Fibroblast of skin of left quadriceps (primary cell): ENCODE data around the gene TNFRSF25.

Experiments
- DNase-seq, 2 experiments: peaks; one replicate each; pipeline ENCODE4 v3.0.0-alpha.2; 2013; ENCODE audit warnings: low read depth in 2 of 2

Gene TNFRSF25

DNA sequence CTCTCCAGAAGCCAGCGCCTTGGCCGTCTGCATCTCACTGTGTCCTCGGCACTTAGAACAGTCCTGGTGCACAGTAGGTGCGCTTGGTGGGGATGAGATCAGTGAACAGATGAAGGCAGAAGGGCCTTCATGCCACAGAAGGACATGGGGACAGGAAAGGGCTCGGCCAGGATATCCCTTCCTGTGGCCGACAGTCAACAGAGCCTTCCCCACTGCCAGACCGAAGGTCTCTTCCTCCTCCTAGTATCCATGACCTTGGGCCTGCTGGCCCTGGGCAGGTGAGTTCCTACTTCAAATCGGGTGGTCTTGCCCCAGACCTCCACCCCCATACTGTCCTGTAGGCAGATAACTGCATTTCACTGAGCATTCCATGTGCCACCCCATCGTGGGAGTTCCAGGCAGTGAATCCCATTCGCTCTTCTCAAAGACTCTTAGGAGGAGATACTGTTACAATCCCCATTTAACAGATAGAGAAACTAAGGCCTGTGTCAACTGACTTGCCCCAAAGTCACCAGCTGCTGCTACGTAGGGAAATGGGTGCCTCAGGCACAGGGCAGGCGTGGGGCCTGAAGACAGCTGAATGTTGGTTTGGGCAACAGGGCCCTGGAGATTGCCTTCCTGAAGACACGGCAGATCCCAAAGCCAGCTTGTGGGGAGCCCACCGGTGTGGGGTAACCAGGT is 22.0 kb upstream of the TNFRSF25 start:
- DNase-seq = no peak

DNA sequence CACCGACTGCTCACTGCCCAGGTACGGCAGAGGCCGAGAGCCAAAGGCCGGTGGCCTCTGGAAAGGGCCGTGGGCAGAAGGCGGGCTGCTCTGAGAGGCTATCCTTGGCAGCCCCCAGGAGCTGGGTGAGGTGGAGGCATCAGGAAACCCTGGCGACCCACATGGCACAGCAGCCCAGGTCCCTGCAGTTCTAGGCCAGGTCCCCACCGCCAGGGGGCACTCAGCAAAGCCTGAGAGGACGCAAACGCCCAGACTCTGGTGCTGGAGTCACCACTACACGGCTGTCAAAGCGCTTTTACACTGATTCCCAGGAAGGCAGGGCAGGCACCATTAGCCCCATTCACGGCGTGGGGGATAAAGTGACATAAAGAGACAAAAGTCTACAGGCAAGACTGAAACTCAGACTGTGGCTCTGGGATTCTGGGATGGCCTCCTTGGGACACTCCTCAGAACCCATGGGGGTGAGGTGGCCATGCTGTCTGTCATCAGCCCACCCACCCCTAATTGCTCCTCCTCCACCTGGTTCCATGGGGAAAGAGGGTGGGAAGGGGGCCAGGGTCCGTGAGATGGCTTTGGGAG is 20.5 kb upstream of the TNFRSF25 start:
- DNase-seq = peak; percentile 47 to 49

GRCh38 chr1:6485168-6486101 is 19.5 kb upstream of the TNFRSF25 start:
- DNase-seq = no peak

DNA sequence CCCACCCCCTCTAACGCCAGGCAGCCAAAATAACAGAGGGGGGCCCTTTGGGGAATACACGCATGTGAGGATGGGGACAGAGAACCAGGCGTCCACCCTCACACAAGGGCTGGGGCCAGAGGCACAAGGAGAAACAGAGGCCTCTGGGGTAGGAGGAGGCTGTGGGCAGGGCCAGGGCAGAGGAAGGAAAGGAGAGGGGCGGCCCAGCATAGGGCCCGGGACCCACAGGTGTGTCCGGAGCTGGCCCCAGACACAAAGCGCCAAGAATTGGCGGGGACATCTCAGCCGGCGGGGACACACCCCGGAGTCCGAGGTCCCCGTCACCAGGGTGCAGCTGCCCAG is 18.8 kb upstream of the TNFRSF25 start:
- no peak for DNase-seq

- no peak for DNase-seq
Measured at GRCh38 chr1:6483761-6484117, 17.8 kb upstream of the TNFRSF25 start.

DNA sequence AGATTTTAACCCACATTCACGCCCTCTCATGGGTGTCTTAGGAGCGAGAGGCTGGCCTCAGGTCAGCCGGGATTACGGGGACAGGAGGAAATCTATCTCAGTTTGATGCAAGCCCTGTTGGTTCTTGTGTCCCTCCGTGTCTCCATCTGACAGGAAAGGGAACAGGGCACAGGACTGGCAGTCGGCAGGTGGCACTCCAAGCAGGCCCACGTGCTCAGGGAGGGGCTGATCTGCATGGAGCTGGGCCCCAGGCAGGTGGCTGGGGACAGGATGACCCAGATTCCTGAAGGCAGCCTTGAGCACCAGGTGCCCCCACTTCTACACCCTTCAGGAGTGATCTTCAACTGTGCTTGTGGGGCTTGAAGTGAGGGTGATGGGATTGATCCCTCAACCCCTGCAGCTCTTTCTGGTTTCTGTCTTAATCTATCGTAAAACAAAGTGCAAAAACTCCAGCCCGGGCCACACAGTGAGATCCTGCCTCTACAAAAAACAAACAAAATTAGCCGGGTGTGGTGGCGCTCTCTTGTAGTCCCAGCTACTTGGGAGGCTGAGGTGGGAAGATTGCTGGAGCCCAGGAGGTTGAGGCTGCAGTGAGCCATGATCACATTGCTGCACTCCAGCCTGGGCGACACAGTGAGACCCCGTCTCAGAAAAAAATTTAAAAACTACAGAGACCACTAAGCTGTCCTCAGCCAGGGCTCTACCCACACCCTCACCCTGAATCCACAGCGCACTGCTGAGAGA is 17.2 kb upstream of the TNFRSF25 start:
- no peak for DNase-seq

GRCh38 chr1:6481820-6482219 is 15.8 kb upstream of the TNFRSF25 start:
- no peak for DNase-seq

DNA sequence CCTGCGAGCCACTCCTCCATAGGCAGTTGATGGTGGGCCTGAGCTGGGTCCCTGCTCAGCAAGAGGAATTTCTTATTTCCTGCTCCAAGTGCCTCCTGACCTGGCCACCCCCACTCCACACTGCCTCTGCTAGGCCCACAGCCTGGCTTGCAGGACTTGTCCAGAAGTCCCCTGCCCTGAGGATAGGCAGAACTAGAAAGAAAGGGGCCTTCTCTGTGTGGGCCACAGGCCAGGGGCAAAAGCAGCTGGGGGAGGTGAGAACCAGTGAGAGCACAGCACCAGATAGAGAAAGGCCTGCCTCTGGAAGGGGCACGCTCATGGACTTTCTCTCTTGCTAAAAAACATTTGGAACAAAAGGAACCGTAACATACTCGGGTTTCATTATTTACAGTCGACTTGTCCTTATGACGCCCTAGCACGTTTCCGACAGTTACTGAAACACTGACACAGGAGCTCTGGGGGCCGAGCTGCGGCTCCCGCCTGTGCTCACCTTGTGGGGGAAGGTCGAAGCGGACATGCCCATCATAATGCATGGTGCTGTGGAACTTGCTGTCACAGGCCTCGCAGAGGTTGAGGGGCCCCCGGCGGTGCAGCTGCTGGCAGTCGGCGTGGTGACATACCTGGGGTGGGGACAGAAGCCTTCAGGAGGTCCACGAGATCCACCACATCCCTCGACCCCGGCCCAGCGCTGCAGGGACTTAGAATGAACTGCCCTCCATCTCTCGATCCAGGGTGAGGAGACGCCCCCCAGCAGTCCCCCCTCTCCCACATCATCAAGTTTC is 11.3 kb upstream of the TNFRSF25 start:
- no peak for DNase-seq

- DNase-seq = no peak
Measured at GRCh38 chr1:6476483-6476882, 10.5 kb upstream of the TNFRSF25 start.

GRCh38 chr1:6475381-6476133 is 9.6 kb upstream of the TNFRSF25 start:
- DNase-seq = no peak

DNA sequence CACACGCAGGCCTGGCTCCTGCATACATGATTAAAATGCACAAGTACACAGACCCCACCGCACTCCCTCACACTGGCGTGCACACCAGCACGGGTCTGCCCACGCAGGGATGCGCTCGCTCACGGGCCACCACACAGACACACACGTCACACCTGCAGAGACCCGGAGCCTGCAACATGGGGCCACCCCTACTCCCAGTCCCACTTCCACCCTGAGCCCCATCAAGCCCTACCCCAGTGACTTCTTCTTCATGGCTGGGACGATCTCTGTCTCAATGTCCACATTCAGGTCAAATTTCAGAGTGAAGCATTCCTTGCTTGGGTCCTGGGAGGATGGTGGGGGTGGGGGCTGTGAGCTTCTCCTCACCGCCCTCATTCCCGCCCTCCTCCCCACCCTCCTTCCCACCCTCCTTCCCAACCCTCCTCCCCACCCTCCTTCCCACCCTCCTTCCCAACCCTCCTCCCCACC is 8.9 kb upstream of the TNFRSF25 start:
- no peak for DNase-seq

DNA sequence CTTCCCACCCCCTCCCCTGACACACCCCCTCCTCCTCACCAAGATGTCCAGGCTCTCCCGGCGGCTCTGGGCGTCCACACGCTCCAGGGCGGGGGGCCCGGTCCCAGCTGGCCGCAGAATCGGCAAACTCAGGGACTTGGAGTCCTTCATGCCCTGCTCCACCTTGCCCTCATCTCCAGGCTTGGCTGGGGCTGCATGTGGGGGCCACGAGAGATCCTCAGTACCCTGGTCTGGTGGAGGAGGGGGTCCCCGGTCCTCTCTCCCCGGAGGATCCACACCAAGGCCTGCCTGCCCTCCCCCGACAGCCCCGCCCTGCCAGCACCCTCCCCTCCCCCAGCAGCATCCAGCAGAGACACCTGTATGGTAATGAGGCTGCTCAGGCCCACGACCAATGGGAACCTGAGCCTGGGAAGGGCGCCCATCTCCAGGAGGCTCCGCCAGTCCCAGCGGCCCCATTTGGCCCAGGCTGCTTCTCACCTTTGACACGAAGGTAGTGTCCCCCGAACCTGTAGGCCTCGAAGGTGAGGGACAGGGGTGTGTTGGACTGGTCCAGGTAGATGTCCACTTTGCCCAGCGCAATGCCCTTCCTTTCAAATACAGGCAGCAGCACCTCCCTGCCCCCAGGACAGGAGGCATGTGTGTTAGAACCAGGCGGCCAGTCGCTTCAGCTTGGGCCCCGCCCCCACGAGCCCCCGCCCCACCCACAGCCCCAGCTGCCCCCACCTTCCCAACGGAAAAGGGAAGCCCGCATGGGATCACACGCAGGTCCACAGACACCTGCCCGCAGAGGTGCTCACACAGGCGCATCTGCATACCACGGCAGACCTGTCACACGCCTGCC is 8.2 kb upstream of the TNFRSF25 start:
- no peak for DNase-seq

DNA sequence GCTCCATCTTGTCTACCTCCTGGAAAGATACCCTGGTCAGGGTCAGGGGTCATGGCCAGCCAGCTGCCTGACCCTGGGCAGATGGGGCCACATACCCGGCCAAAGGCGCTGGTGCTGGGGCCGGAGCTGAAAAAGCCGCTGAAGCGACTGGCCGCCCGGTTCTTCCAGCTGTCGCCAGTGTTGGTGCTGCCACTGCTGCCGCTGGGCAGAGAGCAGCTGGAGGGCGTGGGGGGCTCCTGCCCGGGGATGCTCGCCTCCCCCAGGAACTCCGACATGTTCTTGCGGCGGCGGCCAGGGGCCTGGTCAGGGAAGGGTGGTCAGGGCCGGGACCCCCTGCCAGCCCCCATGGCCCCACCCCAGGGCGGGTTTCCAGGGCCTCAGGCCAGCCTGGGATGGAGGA is 7.2 kb upstream of the TNFRSF25 start:
- no peak for DNase-seq

DNA sequence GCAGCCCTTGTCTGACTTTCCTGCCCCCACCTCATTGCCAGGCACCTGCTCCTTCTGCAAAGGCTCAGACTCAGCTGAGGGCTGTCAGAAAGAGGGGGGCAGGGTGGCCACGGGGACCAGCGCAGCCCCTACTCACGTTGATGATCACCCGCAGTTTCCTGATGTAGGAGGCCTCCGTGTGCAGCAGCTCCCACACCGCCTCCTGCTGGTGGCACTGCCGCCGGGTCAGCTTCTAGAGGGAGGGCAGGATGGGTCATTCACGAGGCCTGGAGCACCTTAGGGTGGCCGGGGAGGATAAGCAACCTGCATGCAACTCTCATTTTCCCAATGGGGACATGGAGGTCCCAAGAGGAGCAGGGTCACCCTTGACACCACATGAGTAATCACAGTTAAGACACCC is 6.4 kb upstream of the TNFRSF25 start:
- no peak for DNase-seq

GRCh38 chr1:6471970-6472368 is 6.0 kb upstream of the TNFRSF25 start:
- DNase-seq = no peak

DNA sequence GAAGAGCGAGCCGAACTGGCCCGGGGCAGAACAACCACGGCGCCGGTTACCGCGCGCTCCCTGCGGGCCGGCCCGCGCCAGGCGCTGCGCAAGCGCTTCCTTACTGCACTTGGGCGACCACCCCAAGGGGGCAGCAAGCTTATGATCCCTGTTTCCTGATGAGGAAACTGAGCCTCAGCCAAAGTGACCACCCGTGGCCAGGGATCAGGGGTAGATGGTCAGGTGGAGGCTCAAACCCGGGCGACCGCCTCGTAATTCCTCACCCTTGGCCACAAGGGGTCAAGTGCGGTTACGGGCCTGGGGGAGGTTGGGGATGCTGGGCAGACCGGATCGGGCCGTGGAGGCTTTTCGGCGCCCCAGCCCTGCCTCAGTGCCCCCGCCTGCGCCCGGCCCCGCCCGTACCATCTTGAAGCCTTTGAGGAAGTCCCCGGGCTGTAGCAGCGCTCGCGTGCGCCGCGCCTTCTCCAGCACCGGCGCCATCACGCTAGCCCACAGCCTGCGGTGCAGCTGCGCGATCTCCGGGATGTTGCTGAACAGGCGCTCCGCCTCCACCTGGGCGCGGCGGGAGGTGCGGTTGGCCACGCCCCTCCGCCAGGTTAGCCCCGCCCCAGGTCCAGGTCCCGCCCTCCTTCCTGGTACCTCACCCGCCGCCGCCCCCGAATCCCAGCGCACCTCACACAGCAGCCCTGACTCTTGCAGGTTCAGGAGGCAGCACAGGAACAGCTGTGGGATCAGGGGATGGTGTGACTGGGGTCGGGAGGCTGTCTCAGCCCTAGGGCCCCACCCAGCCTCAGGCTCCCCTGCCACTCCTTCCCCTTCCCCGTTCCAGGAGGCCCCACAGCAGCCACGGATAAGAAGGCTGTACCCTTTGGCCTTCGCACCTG is 5.4 kb upstream of the TNFRSF25 start:
- DNase-seq = no peak

GRCh38 chr1:6470132-6471085 is 4.4 kb upstream of the TNFRSF25 start:
- DNase-seq = no peak
